ENCODE data around the gene XCL1. TPM values are rescaled to one million over a fixed set of nuclear protein-coding genes. Genes with fewer than 3 reads are reported as not detected.
A peak's percentile ranks its signal among the peaks of the same experiment; 100 is the strongest.
"Not testable (repeated sequence)": the region's sequence is repeated elsewhere in the genome, so short reads cannot be mapped to it uniquely, and the experiment has no call there.

XCL1 gene
- total RNA-seq (2014; rRNA removed; shearing (Covaris generic)) = not detected in 2 replicates

- DNase-seq (ENCODE audit: low spot score) = not testable (repeated sequence)
These were observed at the start of gene XCL1 for GRCh38 chr1:168576245-168576688. TSS of gene XCL1 (plus strand) at chr1:168576605. CDS start at chr1:168576638, 33 bp downstream.

- no peak for DNase-seq (ENCODE audit: low spot score)
These were observed 46.9 kb upstream of the XCL1 start for GRCh38 chr1:168529518-168529917.

GRCh38 chr1:168531615-168532345 is 44.6 kb upstream of the XCL1 start:
- no peak for DNase-seq (ENCODE audit: low spot score)

- no peak for DNase-seq (ENCODE audit: low spot score)
These were observed 40.9 kb upstream of the XCL1 start for GRCh38 chr1:168535536-168535935.

- not testable (repeated sequence) for DNase-seq (ENCODE audit: low spot score)
These were observed 35.6 kb upstream of the XCL1 start for GRCh38 chr1:168540798-168541197.

GRCh38 chr1:168542978-168543377 is 33.4 kb upstream of the XCL1 start:
- not testable (repeated sequence) for DNase-seq (ENCODE audit: low spot score)

GRCh38 chr1:168543840-168544498 is 32.4 kb upstream of the XCL1 start, which contains the start of gene XCL2:
TSS of gene XCL2 (minus strand) at chr1:168543997. CDS start at chr1:168543964, 33 bp downstream.
- DNase-seq (ENCODE audit: low spot score) = not testable (repeated sequence)

- DNase-seq (ENCODE audit: low spot score) = peak; percentile 35
These were observed 30.5 kb upstream of the XCL1 start for GRCh38 chr1:168545678-168546552.

GRCh38 chr1:168546553-168546895 is 29.9 kb upstream of the XCL1 start:
- not testable (repeated sequence) for DNase-seq (ENCODE audit: low spot score)

- no peak for DNase-seq (ENCODE audit: low spot score)
These were observed 25.4 kb upstream of the XCL1 start for GRCh38 chr1:168550971-168551370.

- DNase-seq (ENCODE audit: low spot score) = no peak
These were observed 24.7 kb upstream of the XCL1 start for GRCh38 chr1:168551688-168552087.

GRCh38 chr1:168552961-168553360 is 23.4 kb upstream of the XCL1 start:
- DNase-seq (ENCODE audit: low spot score) = no peak

- no peak for DNase-seq (ENCODE audit: low spot score)
These were observed 22.5 kb upstream of the XCL1 start for GRCh38 chr1:168553680-168554553.

GRCh38 chr1:168554603-168555483 is 21.6 kb upstream of the XCL1 start:
- no peak for DNase-seq (ENCODE audit: low spot score)

GRCh38 chr1:168555508-168556046 is 20.8 kb upstream of the XCL1 start:
- no peak for DNase-seq (ENCODE audit: low spot score)

GRCh38 chr1:168556647-168557046 is 19.8 kb upstream of the XCL1 start:
- DNase-seq (ENCODE audit: low spot score) = no peak

- DNase-seq (ENCODE audit: low spot score) = no peak
These were observed 16.0 kb upstream of the XCL1 start for GRCh38 chr1:168560370-168560769.

GRCh38 chr1:168561989-168562388 is 14.4 kb upstream of the XCL1 start:
- no peak for DNase-seq (ENCODE audit: low spot score)

GRCh38 chr1:168565825-168566224 is 10.6 kb upstream of the XCL1 start:
- DNase-seq (ENCODE audit: low spot score) = no peak

GRCh38 chr1:168567007-168567406 is 9.4 kb upstream of the XCL1 start:
- DNase-seq (ENCODE audit: low spot score) = no peak
